Fibroblast of lung (primary cell): ENCODE results near the gene STAT3. TPM values are rescaled to one million over a fixed set of nuclear protein-coding genes. Genes with fewer than 3 reads are reported as not detected.

Experiments
- DNase-seq, 2 donors: peaks; one replicate each; pipeline versions ENCODE4 v3.0.0 to v3.0.0-alpha.2; 2010; ENCODE audit warnings: low read depth in 2 of 2
- H2AFZ ChIP-seq: 2 replicates; pipeline ENCODE4 v1.5.1; 2012; ENCODE audit warnings: low read length, control low read depth, inconsistent platforms
- H3K27ac ChIP-seq: 2 replicates; pipeline ENCODE4 v1.5.1; 2011; ENCODE audit warnings: low read length, control low read depth; ENCODE audit not compliant: insufficient read depth
- H3K27me3 ChIP-seq: 2 replicates; pipeline ENCODE4 v1.5.1; 2011; ENCODE audit warnings: mild to moderate bottlenecking, low read length; ENCODE audit not compliant: control insufficient read depth, insufficient read depth
- H3K36me3 ChIP-seq: 2 replicates; pipeline ENCODE4 v1.5.1; 2011; ENCODE audit warnings: low read length; ENCODE audit not compliant: control insufficient read depth, insufficient read depth
- H3K4me1 ChIP-seq: 2 replicates; pipeline ENCODE4 v1.5.1; 2011; ENCODE audit warnings: low read length; ENCODE audit not compliant: control insufficient read depth, insufficient read depth; ENCODE audit errors: extremely low read depth
- H3K4me2 ChIP-seq: 2 replicates; pipeline ENCODE4 v1.5.1; 2011; ENCODE audit warnings: low read length, control low read depth; ENCODE audit not compliant: insufficient read depth; ENCODE audit errors: extremely low read depth
- H3K4me3 ChIP-seq, 4 experiments: fragments of 200-600 bp in 1 of 4; sonication (generic) in 1 of 4; replicated peaks in 1 of 4; 2 replicates each; pipeline ENCODE4 v1.5.1; 2011 to 2016; ENCODE audit warnings: low read length in 4 of 4, low read depth in 3 of 4, mild to moderate bottlenecking in 3 of 4, control low read depth in 2 of 4, inconsistent platforms in 1 of 4, mixed read lengths in 1 of 4; ENCODE audit not compliant: insufficient read depth in 1 of 4; ENCODE audit errors: control extremely low read depth in 1 of 4
- H3K79me2 ChIP-seq: 2 replicates; pipeline ENCODE4 v1.5.1; 2012; ENCODE audit warnings: mild to moderate bottlenecking, low read length, inconsistent platforms; ENCODE audit not compliant: control insufficient read depth, insufficient read depth
- H3K9ac ChIP-seq: 2 replicates; pipeline ENCODE4 v1.5.1; 2011; ENCODE audit warnings: mild to moderate bottlenecking, low read length, control low read depth; ENCODE audit not compliant: insufficient read depth
- H3K9me3 ChIP-seq: 2 replicates; pipeline ENCODE4 v1.5.1; 2012; ENCODE audit warnings: low read depth, low read length; ENCODE audit not compliant: control insufficient read depth, insufficient read depth
- H4K20me1 ChIP-seq: 2 replicates; pipeline ENCODE4 v1.5.1; 2011; ENCODE audit warnings: low read length; ENCODE audit not compliant: control insufficient read depth, insufficient read depth; ENCODE audit errors: extremely low read depth
- CTCF ChIP-seq, 2 donors: IDR thresholded peaks in 1 of 2; conservative IDR thresholded peaks in 1 of 2; 1 replicate in 1 of 2; 2 replicates in 1 of 2; pipeline ENCODE4 v1.5.1; 2011 to 2012; ENCODE audit warnings: low read length in 2 of 2, control low read depth in 1 of 2, inconsistent platforms in 1 of 2, low read depth in 1 of 2, mild to moderate bottlenecking in 1 of 2
- EZH2 ChIP-seq: IDR thresholded peaks from 2 replicates; pipeline ENCODE4 v1.5.1; 2012; ENCODE audit warnings: low read length, control low read depth, mild to moderate bottlenecking; ENCODE audit errors: missing control alignments
- polyA plus RNA-seq, 2 donors: library from polyadenylated mRNA; depleted of rRNA in 1 of 2; stranded (reverse) in 1 of 2; unstranded in 1 of 2; fragments of >200 nt; gene quantifications; 2 replicates each; pipeline ENCODE4 v1.2.1, GENCODE V29; 2011 to 2012; ENCODE audit warnings: missing spikeins in 1 of 2
- total RNA-seq: library from RNA; depleted of rRNA; stranded (reverse); fragments of >200 nt; gene quantifications from 2 replicates; pipeline ENCODE4 v1.2.1, GENCODE V29; 2014

The STAT3 gene
- total and polyA plus RNA-seq, 2 donors (not counting 1 experiment from before 2014, with no cell fraction given): 75.0 to 101 TPM

- peak in 1 of 2 donors; percentile 14 for DNase-seq
- peaks cover 11% of the 10 kb centered on the region for H3K4me1 ChIP-seq
- no peak overlapping the region for H3K9ac ChIP-seq
- no peaks in the 10 kb centered on the region for H3K27me3 ChIP-seq
- H3K27ac ChIP-seq: no peak overlapping the region
- H4K20me1 ChIP-seq: no peaks in the 10 kb centered on the region
- H3K36me3 ChIP-seq: peaks cover 10% of the 10 kb centered on the region
- H3K4me2 ChIP-seq: no peak overlapping the region
- no peak overlapping the region for H2AFZ ChIP-seq
- H3K4me3 ChIP-seq: no peak overlapping the region
- TF ChIP-seq EZH2: no peak
- TF ChIP-seq CTCF (conservative IDR thresholded peaks at IDR 0.05 in 1 of 2, IDR thresholded peaks at IDR 0.05 in 1 of 2; ENCODE audit: low read depth in 1 of 2, low read length in 2 of 2): no peak
- no peaks in the 10 kb centered on the region for H3K9me3 ChIP-seq
- H3K79me2 ChIP-seq: no peaks in the 10 kb centered on the region
These were observed 74.3 kb downstream of the STAT3 start for GRCh38 chr17:42313773-42314566.

- H3K27me3 ChIP-seq: no peaks in the 10 kb centered on the region
These were observed 74.9 kb downstream of the STAT3 start for GRCh38 chr17:42313389-42313772.

More at GRCh38 chr17:42313389-42313772, 74.9 kb downstream of the STAT3 start:
- H3K36me3 ChIP-seq: peaks cover 10% of the 10 kb centered on the region
- H3K9me3 ChIP-seq: no peaks in the 10 kb centered on the region
- H3K27ac ChIP-seq: no peak overlapping the region
- no peak overlapping the region for H2AFZ ChIP-seq
- TF ChIP-seq EZH2: no peak
- no peak for TF ChIP-seq CTCF (conservative IDR thresholded peaks at IDR 0.05 in 1 of 2, IDR thresholded peaks at IDR 0.05 in 1 of 2; ENCODE audit: low read depth in 1 of 2, low read length in 2 of 2)
- H3K4me3 ChIP-seq: no peak overlapping the region
- no peak for DNase-seq
- H3K79me2 ChIP-seq: no peaks in the 10 kb centered on the region
- H3K4me2 ChIP-seq: no peak overlapping the region
- H3K4me1 ChIP-seq: peaks cover 11% of the 10 kb centered on the region
- H3K9ac ChIP-seq: no peak overlapping the region
- no peaks in the 10 kb centered on the region for H4K20me1 ChIP-seq
